H1 (cell line): ENCODE data around the gene MCL1. TPM values are rescaled to one million over a fixed set of nuclear protein-coding genes. Genes with fewer than 3 reads are reported as not detected.
A peak's percentile ranks its signal among the peaks of the same experiment; 100 is the strongest.

Experiments used
- ATF3 ChIP-seq: IDR thresholded peaks from 2 replicates; pipeline ENCODE4 v1.6.1; 2011; ENCODE audit warnings: low read depth, mild to moderate bottlenecking, low read length; ENCODE audit not compliant: insufficient read depth
- CHD1 ChIP-seq: IDR thresholded peaks from 2 replicates; pipeline ENCODE4 v1.6.1; 2012; ENCODE audit warnings: low read depth, low read length, improper control_type of control experiment
- CREB1 ChIP-seq: IDR thresholded peaks from 2 replicates; pipeline ENCODE4 v1.6.1; 2012; ENCODE audit warnings: inconsistent platforms
- JUND ChIP-seq: IDR thresholded peaks from 2 replicates; pipeline ENCODE4 v1.6.1; 2011; ENCODE audit warnings: mild to moderate bottlenecking, improper control_type of control experiment, low read length
- POU5F1 ChIP-seq: IDR thresholded peaks from 2 replicates; pipeline ENCODE4 v1.6.1; 2011; ENCODE audit warnings: low read depth, mild to moderate bottlenecking, low read length, moderate library complexity
- RAD21 ChIP-seq, 2 experiments: IDR thresholded peaks in 1 of 2; conservative IDR thresholded peaks in 1 of 2; 2 replicates each; pipeline ENCODE4 v1.6.1; 2011; ENCODE audit warnings: low read depth in 2 of 2, low read length in 2 of 2, improper control_type of control experiment in 1 of 2, inconsistent platforms in 1 of 2, mild to moderate bottlenecking in 1 of 2, moderate library complexity in 1 of 2
- SIN3A ChIP-seq, 2 experiments: IDR thresholded peaks in 1 of 2; conservative IDR thresholded peaks in 1 of 2; 2 replicates each; pipeline ENCODE4 v1.6.1; 2011 to 2012; ENCODE audit warnings: low read length in 2 of 2, improper control_type of control experiment in 1 of 2, low read depth in 1 of 2, mild to moderate bottlenecking in 1 of 2
- SP1 ChIP-seq: IDR thresholded peaks from 2 replicates; pipeline ENCODE4 v1.6.1; 2011; ENCODE audit warnings: low read depth, low read length
- TAF1 ChIP-seq: IDR thresholded peaks from 2 replicates; pipeline ENCODE4 v1.6.1; 2011; ENCODE audit warnings: mild to moderate bottlenecking, low read depth, low read length
- ZNF274 ChIP-seq: IDR thresholded peaks from 2 replicates; pipeline ENCODE4 v1.7.0; 2012; ENCODE audit warnings: low read length, borderline replicate concordance; ENCODE audit errors: extremely low read depth
- polyA plus RNA-seq, 7 experiments: library from polyadenylated mRNA; depleted of rRNA in 3 of 7; stranded (reverse) in 5 of 7; unstranded in 2 of 7; fragments of >200 nt in 5 of 7; fragments of 200-250 nt in 2 of 7; gene quantifications; 1 replicate in 5 of 7; 2 replicates in 1 of 7; 4 replicates in 1 of 7; pipeline versions ENCODE4 v1.2.1 to v1.2.3, GENCODE V29; 2011 to 2013; ENCODE audit warnings: missing spikeins in 2 of 7, mixed read lengths in 2 of 7
- total RNA-seq: library from RNA; stranded (reverse); fragmentation: NEBNext Ultra II Directional; extraction: Animal tissue kit (Norgen Biotek cat#: 25700); gene quantifications from 2 replicates; pipeline ENCODE4 v1.2.1, GENCODE V29; 2021
- TF ChIP-seq, protein P1 (sequence below): fragments of 300-600 bp; sonication (generic); IDR thresholded peaks from 2 replicates; pipeline ENCODE4 v1.7.1; 2012; ENCODE audit warnings: low read length, moderate library complexity, mild to moderate bottlenecking, inconsistent platforms; ENCODE audit not compliant: insufficient replicate concordance

Gene MCL1
- total and polyA plus RNA-seq, 2 of the 8 experiments (the other 6 are each of a cell fraction or from before 2014, with no cell fraction given), result 61.1 to 218 TPM

DNA sequence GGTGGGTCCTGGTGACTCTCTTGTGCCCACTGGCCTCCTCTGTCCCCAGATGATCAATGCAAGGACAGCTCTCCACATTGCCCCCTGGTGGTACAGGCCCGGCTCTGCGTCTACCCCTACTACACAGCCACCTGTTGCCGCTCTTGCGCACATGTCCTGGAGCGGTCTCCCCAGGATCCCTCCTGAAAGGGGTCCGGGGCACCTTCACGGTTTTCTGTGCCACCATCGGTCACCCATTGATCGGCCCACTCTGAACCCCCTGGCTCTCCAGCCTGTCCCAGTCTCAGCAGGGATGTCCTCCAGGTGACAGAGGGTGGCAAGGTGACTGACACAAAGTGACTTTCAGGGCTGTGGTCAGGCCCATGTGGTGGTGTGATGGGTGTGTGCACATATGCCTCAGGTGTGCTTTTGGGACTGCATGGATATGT lies 19.4 kb downstream of the MCL1 start (continued):
- TF ChIP-seq TAF1, result no peak
- no peak for TF ChIP-seq CHD1
- no peak for TF ChIP-seq POU5F1
- peak; percentile 57 to 67 for TF ChIP-seq RAD21 (IDR thresholded peaks at IDR 0.05 in 1 of 2, conservative IDR thresholded peaks at IDR 0.05 in 1 of 2; ENCODE audit: low read depth in 2 of 2, low read length in 2 of 2)
- TF ChIP-seq ZNF274, result no peak
- no peak for TF ChIP-seq ATF3
- no peak for TF ChIP-seq SIN3A (conservative IDR thresholded peaks at IDR 0.05 in 1 of 2, IDR thresholded peaks at IDR 0.05 in 1 of 2; ENCODE audit: low read depth in 1 of 2, low read length in 2 of 2)
- TF ChIP-seq, protein P1, sequence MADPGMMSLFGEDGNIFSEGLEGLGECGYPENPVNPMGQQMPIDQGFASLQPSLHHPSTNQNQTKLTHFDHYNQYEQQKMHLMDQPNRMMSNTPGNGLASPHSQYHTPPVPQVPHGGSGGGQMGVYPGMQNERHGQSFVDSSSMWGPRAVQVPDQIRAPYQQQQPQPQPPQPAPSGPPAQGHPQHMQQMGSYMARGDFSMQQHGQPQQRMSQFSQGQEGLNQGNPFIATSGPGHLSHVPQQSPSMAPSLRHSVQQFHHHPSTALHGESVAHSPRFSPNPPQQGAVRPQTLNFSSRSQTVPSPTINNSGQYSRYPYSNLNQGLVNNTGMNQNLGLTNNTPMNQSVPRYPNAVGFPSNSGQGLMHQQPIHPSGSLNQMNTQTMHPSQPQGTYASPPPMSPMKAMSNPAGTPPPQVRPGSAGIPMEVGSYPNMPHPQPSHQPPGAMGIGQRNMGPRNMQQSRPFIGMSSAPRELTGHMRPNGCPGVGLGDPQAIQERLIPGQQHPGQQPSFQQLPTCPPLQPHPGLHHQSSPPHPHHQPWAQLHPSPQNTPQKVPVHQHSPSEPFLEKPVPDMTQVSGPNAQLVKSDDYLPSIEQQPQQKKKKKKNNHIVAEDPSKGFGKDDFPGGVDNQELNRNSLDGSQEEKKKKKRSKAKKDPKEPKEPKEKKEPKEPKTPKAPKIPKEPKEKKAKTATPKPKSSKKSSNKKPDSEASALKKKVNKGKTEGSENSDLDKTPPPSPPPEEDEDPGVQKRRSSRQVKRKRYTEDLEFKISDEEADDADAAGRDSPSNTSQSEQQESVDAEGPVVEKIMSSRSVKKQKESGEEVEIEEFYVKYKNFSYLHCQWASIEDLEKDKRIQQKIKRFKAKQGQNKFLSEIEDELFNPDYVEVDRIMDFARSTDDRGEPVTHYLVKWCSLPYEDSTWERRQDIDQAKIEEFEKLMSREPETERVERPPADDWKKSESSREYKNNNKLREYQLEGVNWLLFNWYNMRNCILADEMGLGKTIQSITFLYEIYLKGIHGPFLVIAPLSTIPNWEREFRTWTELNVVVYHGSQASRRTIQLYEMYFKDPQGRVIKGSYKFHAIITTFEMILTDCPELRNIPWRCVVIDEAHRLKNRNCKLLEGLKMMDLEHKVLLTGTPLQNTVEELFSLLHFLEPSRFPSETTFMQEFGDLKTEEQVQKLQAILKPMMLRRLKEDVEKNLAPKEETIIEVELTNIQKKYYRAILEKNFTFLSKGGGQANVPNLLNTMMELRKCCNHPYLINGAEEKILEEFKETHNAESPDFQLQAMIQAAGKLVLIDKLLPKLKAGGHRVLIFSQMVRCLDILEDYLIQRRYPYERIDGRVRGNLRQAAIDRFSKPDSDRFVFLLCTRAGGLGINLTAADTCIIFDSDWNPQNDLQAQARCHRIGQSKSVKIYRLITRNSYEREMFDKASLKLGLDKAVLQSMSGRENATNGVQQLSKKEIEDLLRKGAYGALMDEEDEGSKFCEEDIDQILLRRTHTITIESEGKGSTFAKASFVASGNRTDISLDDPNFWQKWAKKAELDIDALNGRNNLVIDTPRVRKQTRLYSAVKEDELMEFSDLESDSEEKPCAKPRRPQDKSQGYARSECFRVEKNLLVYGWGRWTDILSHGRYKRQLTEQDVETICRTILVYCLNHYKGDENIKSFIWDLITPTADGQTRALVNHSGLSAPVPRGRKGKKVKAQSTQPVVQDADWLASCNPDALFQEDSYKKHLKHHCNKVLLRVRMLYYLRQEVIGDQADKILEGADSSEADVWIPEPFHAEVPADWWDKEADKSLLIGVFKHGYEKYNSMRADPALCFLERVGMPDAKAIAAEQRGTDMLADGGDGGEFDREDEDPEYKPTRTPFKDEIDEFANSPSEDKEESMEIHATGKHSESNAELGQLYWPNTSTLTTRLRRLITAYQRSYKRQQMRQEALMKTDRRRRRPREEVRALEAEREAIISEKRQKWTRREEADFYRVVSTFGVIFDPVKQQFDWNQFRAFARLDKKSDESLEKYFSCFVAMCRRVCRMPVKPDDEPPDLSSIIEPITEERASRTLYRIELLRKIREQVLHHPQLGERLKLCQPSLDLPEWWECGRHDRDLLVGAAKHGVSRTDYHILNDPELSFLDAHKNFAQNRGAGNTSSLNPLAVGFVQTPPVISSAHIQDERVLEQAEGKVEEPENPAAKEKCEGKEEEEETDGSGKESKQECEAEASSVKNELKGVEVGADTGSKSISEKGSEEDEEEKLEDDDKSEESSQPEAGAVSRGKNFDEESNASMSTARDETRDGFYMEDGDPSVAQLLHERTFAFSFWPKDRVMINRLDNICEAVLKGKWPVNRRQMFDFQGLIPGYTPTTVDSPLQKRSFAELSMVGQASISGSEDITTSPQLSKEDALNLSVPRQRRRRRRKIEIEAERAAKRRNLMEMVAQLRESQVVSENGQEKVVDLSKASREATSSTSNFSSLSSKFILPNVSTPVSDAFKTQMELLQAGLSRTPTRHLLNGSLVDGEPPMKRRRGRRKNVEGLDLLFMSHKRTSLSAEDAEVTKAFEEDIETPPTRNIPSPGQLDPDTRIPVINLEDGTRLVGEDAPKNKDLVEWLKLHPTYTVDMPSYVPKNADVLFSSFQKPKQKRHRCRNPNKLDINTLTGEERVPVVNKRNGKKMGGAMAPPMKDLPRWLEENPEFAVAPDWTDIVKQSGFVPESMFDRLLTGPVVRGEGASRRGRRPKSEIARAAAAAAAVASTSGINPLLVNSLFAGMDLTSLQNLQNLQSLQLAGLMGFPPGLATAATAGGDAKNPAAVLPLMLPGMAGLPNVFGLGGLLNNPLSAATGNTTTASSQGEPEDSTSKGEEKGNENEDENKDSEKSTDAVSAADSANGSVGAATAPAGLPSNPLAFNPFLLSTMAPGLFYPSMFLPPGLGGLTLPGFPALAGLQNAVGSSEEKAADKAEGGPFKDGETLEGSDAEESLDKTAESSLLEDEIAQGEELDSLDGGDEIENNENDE, result no peak
- TF ChIP-seq JUND, result no peak
- no peak for TF ChIP-seq SP1
- TF ChIP-seq CREB1, result peak; percentile 47; the same call in 1 of the 2 replicates
